Gastrocnemius medialis (tissue), 4 donors: ENCODE measurements around the gene UNC13D. TPM values are rescaled to one million over a fixed set of nuclear protein-coding genes. Genes with fewer than 3 reads are reported as not detected.

Experiments used
- ATAC-seq, 2 donors: fragments of 150-250 bp; one replicate each; pipeline ENCODE4 v1.9.1; 2016
- DNase-seq, 2 donors: peaks; one replicate each; pipeline ENCODE4 v3.0.0-alpha.2; 2019
- H3K27ac ChIP-seq, 4 donors: fragments of 200-600 bp; sonication (generic); 1 replicate in 1 of 4; 2 replicates in 3 of 4; pipeline ENCODE4 v1.5.1; 2016 to 2018; ENCODE audit warnings: mild to moderate bottlenecking in 2 of 4, moderate library complexity in 1 of 4
- H3K27me3 ChIP-seq, 3 donors: fragments of 200-600 bp; sonication (generic) in 2 of 3; 1 replicate in 1 of 3; 2 replicates in 2 of 3; pipeline versions ENCODE4 v1.5.1 to v1.6.0; 2016 to 2019; ENCODE audit warnings: mild to moderate bottlenecking in 1 of 3, moderate library complexity in 1 of 3
- H3K36me3 ChIP-seq, 2 donors: fragments of 200-600 bp; sonication (generic) in 1 of 2; one replicate each; pipeline ENCODE4 v1.5.1; 2017 to 2018
- H3K4me1 ChIP-seq, 2 donors: fragments of 200-600 bp; sonication (generic) in 1 of 2; one replicate each; pipeline ENCODE4 v1.5.1; 2016 to 2017; ENCODE audit warnings: mild to moderate bottlenecking in 2 of 2
- H3K4me3 ChIP-seq, 4 donors: fragments of 200-600 bp; sonication (generic) in 3 of 4; 1 replicate in 1 of 4; 2 replicates in 3 of 4; pipeline ENCODE4 v1.5.1; 2016 to 2019; ENCODE audit warnings: mild to moderate bottlenecking in 2 of 4
- H3K9me3 ChIP-seq, 3 donors: fragments of 200-600 bp; sonication (generic) in 2 of 3; 1 replicate in 1 of 3; 2 replicates in 2 of 3; pipeline ENCODE4 v1.5.1; 2016 to 2019
- POLR2A ChIP-seq, 2 donors: fragments of 450-650 bp; IDR thresholded peaks; one replicate each; pipeline ENCODE4 v1.6.1; 2017; ENCODE audit warnings: antibody characterized with exemption in 2 of 2, mild to moderate bottlenecking in 2 of 2, moderate library complexity in 2 of 2
- in situ Hi-C, 4 donors: fragments of 200-750 bp; cut with MboI; loops; one replicate each; pipeline versions ENCODE4 v1.15.0 to v1.8.0; 2017; ENCODE audit warnings: low sequenced_read_pairs in 4 of 4
- intact Hi-C: fragments of 100-400 bp; cut with DNase I; formaldehyde crosslinking; loops from one replicate; pipeline ENCODE4 v1.15.1; 2023; ENCODE audit warnings: low total_unique reads
- total RNA-seq, 4 donors: library from RNA; depleted of rRNA; stranded (reverse); fragments of >200 nt; gene quantifications; one replicate each; pipeline versions ENCODE4 v1.1.0 to v1.2.3, GENCODE V29; 2016
- TF ChIP-seq, protein P1 (sequence below), 5 experiments: fragments of 450-650 bp in 3 of 5; fragments of 200-600 bp in 2 of 5; sonication (generic) in 2 of 5; IDR thresholded peaks in 4 of 5; conservative IDR thresholded peaks in 1 of 5; 1 replicate in 4 of 5; 2 replicates in 1 of 5; pipeline ENCODE4 v1.5.1; 2016 to 2019; ENCODE audit warnings: antibody characterized with exemption in 5 of 5, mild to moderate bottlenecking in 3 of 5, moderate library complexity in 3 of 5

The UNC13D gene
- total RNA-seq, 4 donors from 2014 or later: 1.3 to 9.4 (median 4.6) TPM

DNA sequence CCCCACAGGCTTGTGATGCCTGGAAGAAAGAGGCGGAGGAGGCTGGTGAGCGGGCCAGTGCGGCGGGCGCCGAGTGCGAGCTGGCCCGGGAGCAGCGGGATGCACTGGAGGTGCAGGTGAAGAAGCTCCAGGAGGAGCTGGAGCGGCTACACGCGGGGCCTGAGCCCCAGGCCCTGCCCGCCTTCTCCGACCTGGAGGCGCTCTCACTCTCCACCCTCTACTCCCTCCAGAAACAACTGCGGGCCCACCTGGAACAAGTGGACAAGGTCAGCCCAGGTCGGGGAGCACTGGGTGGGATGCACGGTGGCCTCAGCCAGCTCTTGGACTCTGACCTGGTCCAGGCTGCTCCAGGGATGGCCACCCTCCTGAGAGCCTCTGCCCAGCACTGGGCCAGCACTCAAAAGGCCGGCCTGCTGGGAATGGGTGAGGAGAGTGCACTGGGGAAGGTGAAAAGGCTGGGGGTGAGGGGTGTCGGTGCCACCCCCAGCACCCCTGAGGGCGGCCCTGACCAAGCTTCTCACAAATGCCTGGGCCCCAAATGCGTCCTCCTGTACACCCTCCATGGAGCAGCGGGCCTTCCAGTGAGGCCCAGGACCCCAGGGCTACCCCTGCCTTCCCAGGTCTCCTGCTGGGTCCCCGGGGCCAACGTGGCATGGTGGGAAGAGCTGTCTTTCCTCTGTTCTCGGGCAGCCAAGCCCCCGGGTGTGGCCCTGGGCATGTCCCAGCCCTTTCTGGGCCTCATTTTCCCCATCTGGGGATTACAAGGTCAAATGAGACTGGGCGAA, 20.8 kb downstream of the UNC13D start:
- in situ Hi-C loops (no loop called here), intact Hi-C loops (no loop called here)
- H3K36me3 ChIP-seq: peaks cover 0 to 63% of the 10 kb centered on the region in 2 donors
- H3K4me1 ChIP-seq: peaks cover 15 to 17% of the 10 kb centered on the region in 2 donors
- H3K27ac ChIP-seq: no peak overlapping the region
- no peaks in the 10 kb centered on the region for H3K27me3 ChIP-seq
- H3K4me3 ChIP-seq: no peak overlapping the region
- DNase-seq (no peak), ATAC-seq (no peak)
- H3K9me3 ChIP-seq: no peaks in the 10 kb centered on the region
- TF ChIP-seq POLR2A (IDR thresholded peaks at IDR 0.05): no peak
- TF ChIP-seq, protein P1, sequence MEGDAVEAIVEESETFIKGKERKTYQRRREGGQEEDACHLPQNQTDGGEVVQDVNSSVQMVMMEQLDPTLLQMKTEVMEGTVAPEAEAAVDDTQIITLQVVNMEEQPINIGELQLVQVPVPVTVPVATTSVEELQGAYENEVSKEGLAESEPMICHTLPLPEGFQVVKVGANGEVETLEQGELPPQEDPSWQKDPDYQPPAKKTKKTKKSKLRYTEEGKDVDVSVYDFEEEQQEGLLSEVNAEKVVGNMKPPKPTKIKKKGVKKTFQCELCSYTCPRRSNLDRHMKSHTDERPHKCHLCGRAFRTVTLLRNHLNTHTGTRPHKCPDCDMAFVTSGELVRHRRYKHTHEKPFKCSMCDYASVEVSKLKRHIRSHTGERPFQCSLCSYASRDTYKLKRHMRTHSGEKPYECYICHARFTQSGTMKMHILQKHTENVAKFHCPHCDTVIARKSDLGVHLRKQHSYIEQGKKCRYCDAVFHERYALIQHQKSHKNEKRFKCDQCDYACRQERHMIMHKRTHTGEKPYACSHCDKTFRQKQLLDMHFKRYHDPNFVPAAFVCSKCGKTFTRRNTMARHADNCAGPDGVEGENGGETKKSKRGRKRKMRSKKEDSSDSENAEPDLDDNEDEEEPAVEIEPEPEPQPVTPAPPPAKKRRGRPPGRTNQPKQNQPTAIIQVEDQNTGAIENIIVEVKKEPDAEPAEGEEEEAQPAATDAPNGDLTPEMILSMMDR (IDR thresholded peaks at IDR 0.05 in 4 of 5, conservative IDR thresholded peaks at IDR 0.05 in 1 of 5): no peak

DNA sequence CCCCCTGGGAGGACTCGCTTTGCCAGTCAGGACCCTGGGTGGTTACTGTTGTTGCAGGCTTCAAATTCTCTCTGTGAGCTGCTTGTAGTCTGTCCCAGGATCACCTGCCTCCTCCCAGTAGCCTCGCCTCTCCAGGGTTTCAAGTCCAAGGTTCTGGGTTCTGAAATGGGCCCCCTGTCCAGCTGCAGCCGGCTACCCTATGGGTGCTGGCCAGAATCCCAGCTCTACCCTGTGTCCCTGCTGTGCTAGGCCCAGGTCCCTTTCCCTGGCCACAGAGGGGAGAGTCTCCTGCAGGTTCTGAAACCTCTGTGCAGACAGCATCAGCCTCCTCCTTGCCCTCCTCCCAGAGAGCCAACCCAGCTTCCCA, 21.4 kb downstream of the UNC13D start:
- no peaks in the 10 kb centered on the region for H3K27me3 ChIP-seq
- intact Hi-C loops: no loop called here
- no peak overlapping the region for H3K4me3 ChIP-seq
- DNase-seq (no peak), ATAC-seq (no peak)
- H3K9me3 ChIP-seq: no peaks in the 10 kb centered on the region
- in situ Hi-C loops: no loop called here
- H3K36me3 ChIP-seq: peaks cover 0 to 70% of the 10 kb centered on the region in 2 donors
- no peak overlapping the region for H3K27ac ChIP-seq
- H3K4me1 ChIP-seq: peaks cover 10 to 11% of the 10 kb centered on the region in 2 donors
- TF ChIP-seq POLR2A (IDR thresholded peaks at IDR 0.05): no peak
- TF ChIP-seq, protein P1 (IDR thresholded peaks at IDR 0.05 in 4 of 5, conservative IDR thresholded peaks at IDR 0.05 in 1 of 5): no peak

DNA sequence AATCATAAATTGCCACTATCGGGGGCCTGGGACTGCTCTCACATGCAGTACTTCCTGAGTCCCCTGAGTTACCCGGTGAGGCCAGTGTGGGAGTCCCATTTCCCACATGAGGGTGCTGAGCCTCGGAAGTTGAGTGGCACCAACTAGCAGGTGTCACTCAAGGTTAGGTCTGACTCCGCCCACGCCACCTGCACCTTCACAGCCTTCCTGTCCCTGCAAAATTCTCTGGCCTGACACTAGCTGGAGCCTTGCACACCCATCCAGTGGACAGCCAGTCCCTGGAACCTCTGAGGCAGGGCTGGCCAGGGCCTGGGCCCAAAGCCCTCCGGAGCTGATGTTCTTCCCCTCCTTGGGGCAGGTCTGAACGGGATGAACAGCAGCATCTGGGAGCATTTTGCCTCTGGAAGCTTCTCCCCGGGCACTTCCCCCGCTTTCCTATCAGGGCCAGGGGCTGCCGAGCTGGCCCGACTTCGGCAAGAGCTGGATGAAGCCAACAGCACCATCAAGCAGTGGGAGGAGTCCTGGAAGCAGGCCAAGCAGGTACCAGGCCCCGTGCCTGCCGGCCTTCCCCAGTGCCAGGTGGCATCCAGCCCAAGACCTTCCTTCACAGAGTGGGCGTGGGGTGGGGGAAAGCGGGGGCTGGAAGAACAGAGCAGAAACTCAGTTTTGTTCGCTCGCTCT, 21.9 kb downstream of the UNC13D start:
- TF ChIP-seq POLR2A (IDR thresholded peaks at IDR 0.05): no peak
- TF ChIP-seq, protein P1 (IDR thresholded peaks at IDR 0.05 in 4 of 5, conservative IDR thresholded peaks at IDR 0.05 in 1 of 5): no peak
- Histone ChIP-seq H3K27me3 (no peaks in the 10 kb centered on the region), H3K36me3 (peaks cover 0 to 75% of the 10 kb centered on the region in 2 donors), H3K4me1 (peaks cover 5 to 6% of the 10 kb centered on the region in 2 donors), H3K4me3 (no peak overlapping the region), H3K27ac (no peak overlapping the region), H3K9me3 (no peaks in the 10 kb centered on the region)
- no peak for ATAC-seq
- no peak for DNase-seq
- intact Hi-C loops: no loop called here
- in situ Hi-C loops: no loop called here

DNA sequence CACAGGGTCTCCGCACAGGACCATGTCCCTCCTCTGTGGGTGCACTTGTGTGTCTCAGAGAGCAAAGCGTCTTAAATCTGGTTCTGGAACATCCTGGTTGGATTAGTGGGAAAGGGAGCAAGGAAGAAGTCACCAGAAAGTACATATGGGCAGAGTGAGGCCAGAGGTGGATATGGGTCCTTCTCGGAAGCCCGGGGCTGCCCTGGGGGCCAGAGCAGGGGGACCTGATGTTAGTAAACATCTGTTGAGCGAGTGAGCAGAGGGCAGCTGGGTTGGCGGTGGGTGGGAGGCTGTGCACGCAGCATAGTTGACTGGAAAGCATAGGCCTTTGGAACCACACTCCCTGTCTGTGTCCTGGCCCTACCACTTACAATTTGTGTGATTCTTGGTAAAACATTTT, 22.7 kb downstream of the UNC13D start:
- no peak overlapping the region for H3K4me3 ChIP-seq
- DNase-seq (no peak), ATAC-seq (no peak)
- H3K9me3 ChIP-seq: no peaks in the 10 kb centered on the region
- intact Hi-C loops (no loop called here), in situ Hi-C loops (no loop called here)
- no peak for TF ChIP-seq POLR2A (IDR thresholded peaks at IDR 0.05)
- TF ChIP-seq, protein P1 (IDR thresholded peaks at IDR 0.05 in 4 of 5, conservative IDR thresholded peaks at IDR 0.05 in 1 of 5): no peak
- no peaks in the 10 kb centered on the region for H3K4me1 ChIP-seq
- H3K27ac ChIP-seq: no peak overlapping the region
- H3K27me3 ChIP-seq: no peaks in the 10 kb centered on the region
- H3K36me3 ChIP-seq: peaks cover 0 to 82% of the 10 kb centered on the region in 2 donors
